ENCODE measurements around the gene LRCH3.

LRCH3 gene

GRCh38 chr3:197888511-197888910 lies 97.5 kb downstream of the LRCH3 start:
- Histone ChIP-seq H2AFZ (no peak overlapping the region), H3K4me2 (ENCODE audit: low read length) (no peak overlapping the region), H3K36me3 (ENCODE audit: control insufficient read depth, insufficient read depth, low read length) (no peaks in the 10 kb centered on the region), H3K4me1 (no peaks in the 10 kb centered on the region), H3K27me3 (ENCODE audit: control insufficient read depth, insufficient read depth, low read length) (no peaks in the 10 kb centered on the region), H3K9me3 (ENCODE audit: control insufficient read depth, low read length) (no peaks in the 10 kb centered on the region), H3K27ac (no peak overlapping the region), H3K79me2 (no peaks in the 10 kb centered on the region), H3K4me3 (ENCODE audit: low read depth, low read length) (no peak overlapping the region), H3K9ac (no peak overlapping the region)
- TF ChIP-seq, protein P1, sequence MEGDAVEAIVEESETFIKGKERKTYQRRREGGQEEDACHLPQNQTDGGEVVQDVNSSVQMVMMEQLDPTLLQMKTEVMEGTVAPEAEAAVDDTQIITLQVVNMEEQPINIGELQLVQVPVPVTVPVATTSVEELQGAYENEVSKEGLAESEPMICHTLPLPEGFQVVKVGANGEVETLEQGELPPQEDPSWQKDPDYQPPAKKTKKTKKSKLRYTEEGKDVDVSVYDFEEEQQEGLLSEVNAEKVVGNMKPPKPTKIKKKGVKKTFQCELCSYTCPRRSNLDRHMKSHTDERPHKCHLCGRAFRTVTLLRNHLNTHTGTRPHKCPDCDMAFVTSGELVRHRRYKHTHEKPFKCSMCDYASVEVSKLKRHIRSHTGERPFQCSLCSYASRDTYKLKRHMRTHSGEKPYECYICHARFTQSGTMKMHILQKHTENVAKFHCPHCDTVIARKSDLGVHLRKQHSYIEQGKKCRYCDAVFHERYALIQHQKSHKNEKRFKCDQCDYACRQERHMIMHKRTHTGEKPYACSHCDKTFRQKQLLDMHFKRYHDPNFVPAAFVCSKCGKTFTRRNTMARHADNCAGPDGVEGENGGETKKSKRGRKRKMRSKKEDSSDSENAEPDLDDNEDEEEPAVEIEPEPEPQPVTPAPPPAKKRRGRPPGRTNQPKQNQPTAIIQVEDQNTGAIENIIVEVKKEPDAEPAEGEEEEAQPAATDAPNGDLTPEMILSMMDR (IDR thresholded peaks at IDR 0.05) = no peak

GRCh38 chr3:197889204-197889930 lies 98.3 kb downstream of the LRCH3 start:
- Histone ChIP-seq H3K9ac (no peak overlapping the region), H3K27ac (no peak overlapping the region), H3K4me1 (no peaks in the 10 kb centered on the region), H3K4me3 (ENCODE audit: low read depth, low read length) (no peak overlapping the region), H3K36me3 (ENCODE audit: control insufficient read depth, insufficient read depth, low read length) (no peaks in the 10 kb centered on the region), H3K9me3 (ENCODE audit: control insufficient read depth, low read length) (no peaks in the 10 kb centered on the region), H3K4me2 (ENCODE audit: low read length) (no peak overlapping the region), H3K27me3 (ENCODE audit: control insufficient read depth, insufficient read depth, low read length) (no peaks in the 10 kb centered on the region), H2AFZ (no peak overlapping the region), H3K79me2 (no peaks in the 10 kb centered on the region)
- TF ChIP-seq, protein P1 (IDR thresholded peaks at IDR 0.05) = no peak

- Histone ChIP-seq H3K4me1 (no peaks in the 10 kb centered on the region), H3K36me3 (ENCODE audit: control insufficient read depth, insufficient read depth, low read length) (no peaks in the 10 kb centered on the region), H3K27ac (no peak overlapping the region), H3K9me3 (ENCODE audit: control insufficient read depth, low read length) (no peaks in the 10 kb centered on the region), H3K79me2 (no peaks in the 10 kb centered on the region), H3K9ac (no peak overlapping the region), H3K4me3 (ENCODE audit: low read depth, low read length) (no peak overlapping the region), H3K4me2 (ENCODE audit: low read length) (no peak overlapping the region), H3K27me3 (ENCODE audit: control insufficient read depth, insufficient read depth, low read length) (no peaks in the 10 kb centered on the region), H2AFZ (no peak overlapping the region)
- TF ChIP-seq, protein P1 (IDR thresholded peaks at IDR 0.05) = no peak
Observed at GRCh38 chr3:197890693-197891092, 99.6 kb downstream of the LRCH3 start.

DNA sequence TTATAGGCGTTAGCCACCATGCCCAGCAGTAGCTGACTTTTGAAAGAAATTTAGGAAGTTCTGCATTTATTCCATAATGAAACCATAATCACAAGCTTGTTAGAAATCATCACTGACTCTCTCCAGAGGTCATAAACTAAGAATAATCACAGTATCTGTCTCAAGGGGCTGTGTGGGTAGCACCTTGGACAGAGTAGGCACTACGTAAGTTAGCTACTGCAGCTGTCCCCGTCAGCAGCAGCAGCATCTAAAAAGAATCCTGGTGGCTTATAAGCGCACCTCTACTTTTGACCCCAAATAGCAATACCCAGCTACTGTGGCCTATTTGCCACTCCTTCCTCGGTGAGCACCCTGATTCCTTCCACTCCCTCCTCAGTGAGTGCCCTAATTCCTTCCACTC lies 101.1 kb downstream of the LRCH3 start:
- TF ChIP-seq, protein P1 (IDR thresholded peaks at IDR 0.05) = no peak
- H2AFZ ChIP-seq = no peak overlapping the region
- H3K4me2 ChIP-seq (ENCODE audit: low read length) = no peak overlapping the region
- H3K36me3 ChIP-seq (ENCODE audit: control insufficient read depth, insufficient read depth, low read length) = no peaks in the 10 kb centered on the region
- no peak overlapping the region for H3K27ac ChIP-seq
- no peaks in the 10 kb centered on the region for H3K4me1 ChIP-seq
- no peaks in the 10 kb centered on the region for H3K79me2 ChIP-seq
- no peak overlapping the region for H3K4me3 ChIP-seq (ENCODE audit: low read depth, low read length)
- no peaks in the 10 kb centered on the region for H3K9me3 ChIP-seq (ENCODE audit: control insufficient read depth, low read length)
- no peaks in the 10 kb centered on the region for H3K27me3 ChIP-seq (ENCODE audit: control insufficient read depth, insufficient read depth, low read length)
- no peak overlapping the region for H3K9ac ChIP-seq

DNA sequence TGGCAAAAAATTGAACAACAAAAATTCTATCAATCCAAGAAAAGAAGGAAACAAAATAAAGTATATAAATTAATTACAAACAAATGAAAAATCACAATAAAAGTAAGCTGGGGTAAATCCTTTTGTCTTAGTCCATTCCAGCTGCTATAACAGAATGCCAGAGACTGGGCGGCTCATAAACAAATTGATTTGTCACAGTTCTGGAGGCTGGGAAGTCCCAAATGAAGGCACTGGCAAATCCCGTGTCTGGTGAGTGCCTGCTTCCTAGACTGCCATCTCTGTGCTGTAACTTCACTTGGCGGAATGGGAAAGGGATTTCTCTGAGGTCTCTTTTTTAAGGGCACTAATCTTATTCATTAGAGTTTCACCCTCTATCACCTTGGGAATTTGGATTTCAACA lies 105.4 kb downstream of the LRCH3 start:
- TF ChIP-seq, protein P1 (IDR thresholded peaks at IDR 0.05) = no peak
- no peaks in the 10 kb centered on the region for H3K4me1 ChIP-seq

More for the DNA sequence above, 105.4 kb downstream of the LRCH3 start:
- Histone ChIP-seq H3K9ac (no peak overlapping the region), H3K27ac (no peak overlapping the region), H3K36me3 (ENCODE audit: control insufficient read depth, insufficient read depth, low read length) (no peaks in the 10 kb centered on the region), H3K9me3 (ENCODE audit: control insufficient read depth, low read length) (no peaks in the 10 kb centered on the region), H3K4me3 (ENCODE audit: low read depth, low read length) (no peak overlapping the region), H3K27me3 (ENCODE audit: control insufficient read depth, insufficient read depth, low read length) (no peaks in the 10 kb centered on the region), H2AFZ (no peak overlapping the region), H3K4me2 (ENCODE audit: low read length) (no peak overlapping the region), H3K79me2 (no peaks in the 10 kb centered on the region)
